NCI-H2227 treated with DMSO at 0.1 percent for 48 hours (cell line): ENCODE results near the gene SLAMF7.
"Not testable (repeated sequence)": the region's sequence is repeated elsewhere in the genome, so short reads cannot be mapped to it uniquely, and the experiment has no call there.

Experiments
- DNase-seq: peaks from one replicate; lab custom pipeline; 2025; lab: John Stamatoyannopoulos, UW

Gene SLAMF7

GRCh38 chr1:160774886-160775719 lies 36.1 kb downstream of the SLAMF7 start:
- no peak for DNase-seq

GRCh38 chr1:160776178-160776577 lies 37.1 kb downstream of the SLAMF7 start:
- DNase-seq = no peak

DNA sequence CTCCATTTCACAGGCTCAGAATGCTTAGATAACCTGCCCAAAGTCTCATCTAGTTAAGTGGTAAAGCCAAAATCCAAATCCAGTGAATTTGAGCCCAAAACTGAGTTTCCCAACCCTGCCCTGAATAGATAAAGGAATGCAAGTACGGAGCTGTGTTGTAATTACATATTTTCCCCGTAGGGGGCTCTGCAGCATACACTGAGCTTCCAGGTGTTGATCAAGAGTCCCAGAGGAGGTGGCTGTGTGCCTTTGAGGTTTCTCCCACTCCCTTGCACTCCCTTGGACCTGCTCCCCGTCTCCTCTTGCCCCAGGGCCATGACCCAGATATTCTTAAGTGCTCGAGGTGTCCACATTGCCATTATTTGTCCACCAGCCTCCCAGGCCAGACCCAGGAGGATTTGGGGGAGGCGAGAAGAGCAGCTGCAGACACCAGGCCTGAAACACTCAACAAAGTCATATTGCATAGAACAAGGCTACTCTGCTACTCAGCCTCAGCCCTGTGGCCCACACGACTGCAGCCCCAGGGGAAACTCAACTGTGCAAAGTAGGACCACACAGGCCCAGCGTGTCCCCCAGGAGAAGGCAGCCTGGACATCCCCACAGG lies 38.5 kb downstream of the SLAMF7 start:
- DNase-seq = no peak

- DNase-seq = no peak
These were observed 39.9 kb downstream of the SLAMF7 start for GRCh38 chr1:160778976-160779375.

DNA sequence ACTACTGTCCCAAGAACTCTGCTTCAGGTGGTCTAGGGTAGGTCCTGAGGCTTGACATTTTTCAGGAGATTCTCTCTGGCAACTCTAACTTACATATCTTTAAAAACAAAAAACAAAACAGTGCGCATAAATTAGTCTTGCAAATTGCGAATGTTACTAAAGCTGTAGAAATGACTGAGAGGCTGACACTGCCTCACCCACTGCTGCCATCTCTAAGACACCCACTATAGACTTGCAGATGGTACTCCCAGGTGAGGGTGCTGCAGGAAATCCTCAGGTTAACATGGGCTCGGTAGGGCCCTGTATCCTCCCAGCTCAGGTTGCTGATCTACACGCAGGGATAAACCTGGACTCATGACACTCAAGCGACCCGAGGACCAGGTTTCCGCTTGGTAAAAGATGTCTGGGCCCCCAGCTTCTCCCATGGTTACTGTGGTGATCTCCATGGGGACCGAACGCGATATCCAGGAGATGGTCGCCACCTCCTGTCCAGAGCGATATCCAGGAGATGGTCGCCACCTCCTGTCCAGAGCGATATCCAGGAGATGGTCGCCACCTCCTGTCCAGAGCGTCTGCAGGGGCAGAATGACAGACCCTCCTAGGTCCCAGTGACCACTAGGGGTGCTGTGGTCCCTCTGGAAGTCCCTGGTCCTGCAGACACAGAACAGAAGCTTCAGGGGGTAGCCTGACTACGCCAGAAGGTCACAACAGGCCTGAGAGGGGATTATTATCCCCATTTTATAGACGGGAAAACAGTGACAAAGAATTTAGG lies 40.8 kb downstream of the SLAMF7 start:
- no peak for DNase-seq

GRCh38 chr1:160780398-160780755 lies 41.3 kb downstream of the SLAMF7 start:
- no peak for DNase-seq

DNA sequence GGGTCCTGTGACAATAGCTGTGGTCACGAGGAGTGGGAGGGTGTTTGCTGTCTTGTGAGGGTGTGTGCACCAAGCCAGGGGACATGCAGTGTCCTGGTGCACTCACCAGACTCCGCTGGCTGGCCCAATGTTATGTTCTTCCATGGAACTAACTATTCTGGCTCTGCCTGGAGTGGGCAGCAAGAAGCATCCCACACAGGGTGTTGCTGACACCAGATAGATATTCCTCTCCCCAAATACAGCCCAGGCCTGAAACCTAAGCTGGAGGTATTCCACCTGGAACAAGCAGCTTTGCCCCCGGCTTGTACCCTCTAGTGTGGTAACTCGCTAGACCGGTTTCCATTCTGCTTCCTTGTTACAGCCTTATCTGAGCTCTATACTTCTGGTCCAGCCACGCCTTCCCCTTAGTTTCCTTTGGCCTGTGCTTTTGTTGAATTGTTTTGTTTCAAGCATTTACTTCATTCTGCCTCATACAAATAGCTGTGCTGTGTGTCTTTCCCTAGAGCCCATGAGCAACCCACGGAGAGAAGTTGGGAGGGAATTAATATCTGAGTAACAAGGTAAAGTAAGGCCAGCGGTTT lies 42.2 kb downstream of the SLAMF7 start:
- DNase-seq = no peak

- DNase-seq = no peak
These were observed 43.1 kb downstream of the SLAMF7 start for GRCh38 chr1:160781914-160782689.

GRCh38 chr1:160782988-160783765 lies 44.1 kb downstream of the SLAMF7 start:
- DNase-seq = not testable (repeated sequence)

DNA sequence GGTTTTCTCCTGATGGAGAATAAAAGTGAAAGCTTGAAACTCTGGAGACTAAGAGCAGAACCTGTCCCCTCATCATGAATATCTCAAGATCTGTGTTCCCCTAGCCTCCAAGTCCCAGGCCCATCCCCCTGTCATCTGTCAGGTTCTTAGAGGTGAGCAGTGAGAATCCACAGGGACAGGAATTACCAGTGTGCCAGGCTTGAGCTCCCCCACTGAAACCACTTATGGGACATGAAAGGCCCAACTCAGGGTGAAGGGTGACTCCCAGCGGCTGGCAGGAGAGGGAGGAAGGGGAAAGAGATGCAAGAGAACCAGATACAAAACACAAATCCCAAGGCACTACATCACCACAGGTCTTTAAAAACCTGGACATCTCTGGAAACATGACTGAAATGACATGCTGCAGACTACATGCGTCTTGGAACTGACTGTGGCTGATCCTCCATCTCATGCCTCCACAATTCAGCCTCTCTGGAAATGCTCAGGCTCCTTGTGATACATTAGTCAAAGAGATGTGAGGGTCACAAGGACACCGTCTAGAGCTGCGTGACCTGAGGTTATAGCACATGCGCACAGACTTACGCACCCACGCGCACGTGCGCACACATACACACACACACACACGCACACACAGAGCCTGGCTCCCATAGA lies 50.1 kb downstream of the SLAMF7 start:
- no peak for DNase-seq

- no peak for DNase-seq
These were observed 50.9 kb downstream of the SLAMF7 start for GRCh38 chr1:160789702-160790611.

DNA sequence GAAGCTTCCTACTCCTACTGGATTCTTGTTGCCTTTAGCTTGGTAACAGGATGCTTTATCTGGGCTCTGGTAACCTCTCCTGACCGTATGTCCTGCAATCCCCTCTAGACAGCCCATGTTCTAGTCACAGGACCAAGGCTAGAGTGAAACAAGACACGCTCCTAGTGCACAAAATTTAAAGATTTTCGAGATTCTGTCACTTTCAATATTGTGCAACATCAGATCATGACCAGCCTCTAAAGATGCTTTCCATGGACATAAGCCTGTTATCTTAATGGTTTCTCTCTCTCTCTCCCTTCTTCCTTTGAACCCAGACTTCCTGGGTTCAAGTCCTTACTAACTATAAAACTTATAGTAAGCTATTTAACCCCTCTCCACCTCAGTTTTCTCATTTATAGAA lies 55.3 kb downstream of the SLAMF7 start:
- no peak for DNase-seq

DNA sequence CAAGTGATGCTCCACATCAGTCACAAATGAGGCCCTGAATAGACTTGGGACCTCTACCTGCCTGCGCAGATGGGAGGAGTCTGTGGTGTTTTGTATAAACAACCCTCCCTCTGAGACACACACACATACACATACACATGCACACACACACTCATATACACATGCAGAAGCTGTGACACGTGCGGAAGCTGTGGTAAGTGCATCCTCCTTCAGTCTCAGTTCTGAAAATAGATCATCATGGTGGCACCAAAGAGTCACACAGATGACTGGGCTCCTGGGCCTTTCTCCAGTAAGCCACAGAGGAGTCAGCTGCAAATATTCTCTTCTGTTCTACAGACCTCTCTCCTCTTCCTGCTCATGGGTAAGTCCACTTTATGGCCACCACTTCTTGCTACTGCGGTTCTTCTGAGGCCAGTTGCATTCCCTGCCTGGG lies 56.9 kb downstream of the SLAMF7 start, which contains the start of gene LY9:
TSS of gene LY9 (plus strand) at position 224 of the 433 bp plus-strand sequence. CDS start at position 238, 14 bp downstream.
- DNase-seq = no peak

- no peak for DNase-seq
These were observed 58.2 kb downstream of the SLAMF7 start for GRCh38 chr1:160797271-160797709.

DNA sequence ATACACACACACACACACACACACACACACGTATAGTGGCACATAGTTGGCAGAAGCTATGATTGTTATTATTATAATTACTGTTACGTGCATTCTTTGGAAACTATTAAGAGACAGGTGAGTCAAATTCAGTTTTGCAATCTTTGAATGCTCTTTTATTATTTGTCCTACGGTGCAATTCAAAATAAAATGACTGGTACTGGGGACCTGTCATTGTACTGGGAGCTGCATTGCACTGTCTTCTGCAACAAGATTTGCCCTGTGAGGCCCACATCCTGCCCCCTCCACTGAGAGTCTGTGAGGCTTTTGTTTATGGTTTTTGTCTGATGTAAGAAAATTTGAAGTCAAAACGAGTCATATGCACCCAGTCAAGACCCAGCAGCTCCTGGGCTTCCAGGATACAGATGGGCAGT lies 58.8 kb downstream of the SLAMF7 start:
- DNase-seq = no peak

GRCh38 chr1:160798439-160798838 lies 59.4 kb downstream of the SLAMF7 start:
- DNase-seq = no peak

DNA sequence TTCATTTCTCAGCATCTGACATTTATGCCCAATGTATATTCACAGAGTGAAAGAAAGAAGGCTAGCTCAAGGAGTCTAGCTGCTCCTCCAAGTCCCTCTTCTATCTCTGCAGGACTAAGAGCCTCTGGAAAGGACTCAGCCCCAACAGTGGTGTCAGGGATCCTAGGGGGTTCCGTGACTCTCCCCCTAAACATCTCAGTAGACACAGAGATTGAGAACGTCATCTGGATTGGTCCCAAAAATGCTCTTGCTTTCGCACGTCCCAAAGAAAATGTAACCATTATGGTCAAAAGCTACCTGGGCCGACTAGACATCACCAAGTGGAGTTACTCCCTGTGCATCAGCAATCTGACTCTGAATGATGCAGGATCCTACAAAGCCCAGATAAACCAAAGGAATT lies 60.6 kb downstream of the SLAMF7 start:
- no peak for DNase-seq

DNA sequence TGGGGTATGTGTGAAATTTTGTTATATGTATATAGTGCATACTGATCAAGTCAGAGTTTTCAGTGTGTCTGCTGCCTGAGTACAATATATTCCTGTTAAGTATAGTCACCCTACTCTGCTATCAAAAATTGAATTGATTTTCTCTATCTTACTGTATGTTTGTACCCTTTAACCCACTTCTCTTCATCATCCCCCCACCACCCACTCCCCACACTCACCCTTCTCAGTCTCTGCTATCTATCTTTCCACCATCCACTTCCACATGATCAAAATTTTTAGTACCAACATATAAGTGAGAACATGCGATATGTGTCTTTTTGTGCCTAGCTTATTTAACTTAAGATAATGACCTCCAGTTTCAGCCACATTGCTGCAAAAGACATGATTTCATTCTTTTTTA lies 61.1 kb downstream of the SLAMF7 start:
- DNase-seq = no peak
